Activated naive CD8-positive, alpha-beta T cell treated with anti-CD3 and anti-CD28 coated beads, Interleukin-2, amount 50 U/mL, for 24 hours (primary cell): ENCODE data around the gene CLDN7.

ENCODE experiments used
- ATAC-seq: fragments of 150-1000 bp; cut with Tn5 transposase; one replicate; pipeline ENCODE4 v1.10.0; 2021
- DNase-seq: peaks from one replicate; pipeline ENCODE4 v3.0.0; 2021
- H3K27ac Mint-ChIP-seq: one replicate; pipeline ENCODE4 v1.8.0; 2021; ENCODE audit warnings: mild to moderate bottlenecking, mixed read lengths
- H3K27me3 Mint-ChIP-seq: one replicate; pipeline ENCODE4 v1.8.0; 2021; ENCODE audit warnings: mixed read lengths
- H3K36me3 Mint-ChIP-seq: one replicate; pipeline ENCODE4 v1.8.0; 2021; ENCODE audit warnings: low read depth, mixed read lengths
- H3K4me1 Mint-ChIP-seq: one replicate; pipeline ENCODE4 v1.8.0; 2021; ENCODE audit warnings: mixed read lengths
- H3K4me3 Mint-ChIP-seq: one replicate; pipeline ENCODE4 v1.8.0; 2021; ENCODE audit warnings: mild to moderate bottlenecking, moderate library complexity, mixed read lengths
- H3K9me3 Mint-ChIP-seq: one replicate; pipeline ENCODE4 v1.8.0; 2021; ENCODE audit warnings: mixed read lengths

CLDN7 gene

DNA sequence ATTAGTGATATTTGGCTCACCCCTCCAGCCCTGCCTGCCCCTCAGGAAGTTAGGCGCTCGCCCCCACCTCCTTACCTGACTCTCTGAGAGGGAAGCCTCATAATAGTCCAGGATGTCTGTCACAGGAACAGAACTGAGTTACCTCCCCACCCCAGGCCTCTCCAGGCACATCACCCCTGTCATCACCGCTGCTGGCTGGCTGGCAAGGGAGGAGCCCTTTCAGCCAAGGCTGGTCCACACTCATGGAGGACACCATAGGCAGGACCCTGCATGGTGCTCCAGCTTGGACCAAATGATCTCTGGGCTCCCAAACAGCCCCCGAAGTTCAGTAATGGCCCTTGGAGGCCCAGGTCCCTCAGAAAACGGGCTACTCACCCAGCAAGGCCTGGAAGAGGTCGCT, 44.1 kb downstream of the CLDN7 start:
- H3K4me3 Mint-ChIP-seq = peak overlapping the region; percentile 41
- peak overlapping the region; percentile 49 for H3K27ac Mint-ChIP-seq
- peaks cover 70% of the 10 kb centered on the region for H3K4me1 Mint-ChIP-seq
- no peaks in the 10 kb centered on the region for H3K9me3 Mint-ChIP-seq
- peak; percentile 24 for DNase-seq
- peaks cover 14% of the 10 kb centered on the region for H3K36me3 Mint-ChIP-seq
- peaks cover 2% of the 10 kb centered on the region for H3K27me3 Mint-ChIP-seq
- no peak for ATAC-seq

DNA sequence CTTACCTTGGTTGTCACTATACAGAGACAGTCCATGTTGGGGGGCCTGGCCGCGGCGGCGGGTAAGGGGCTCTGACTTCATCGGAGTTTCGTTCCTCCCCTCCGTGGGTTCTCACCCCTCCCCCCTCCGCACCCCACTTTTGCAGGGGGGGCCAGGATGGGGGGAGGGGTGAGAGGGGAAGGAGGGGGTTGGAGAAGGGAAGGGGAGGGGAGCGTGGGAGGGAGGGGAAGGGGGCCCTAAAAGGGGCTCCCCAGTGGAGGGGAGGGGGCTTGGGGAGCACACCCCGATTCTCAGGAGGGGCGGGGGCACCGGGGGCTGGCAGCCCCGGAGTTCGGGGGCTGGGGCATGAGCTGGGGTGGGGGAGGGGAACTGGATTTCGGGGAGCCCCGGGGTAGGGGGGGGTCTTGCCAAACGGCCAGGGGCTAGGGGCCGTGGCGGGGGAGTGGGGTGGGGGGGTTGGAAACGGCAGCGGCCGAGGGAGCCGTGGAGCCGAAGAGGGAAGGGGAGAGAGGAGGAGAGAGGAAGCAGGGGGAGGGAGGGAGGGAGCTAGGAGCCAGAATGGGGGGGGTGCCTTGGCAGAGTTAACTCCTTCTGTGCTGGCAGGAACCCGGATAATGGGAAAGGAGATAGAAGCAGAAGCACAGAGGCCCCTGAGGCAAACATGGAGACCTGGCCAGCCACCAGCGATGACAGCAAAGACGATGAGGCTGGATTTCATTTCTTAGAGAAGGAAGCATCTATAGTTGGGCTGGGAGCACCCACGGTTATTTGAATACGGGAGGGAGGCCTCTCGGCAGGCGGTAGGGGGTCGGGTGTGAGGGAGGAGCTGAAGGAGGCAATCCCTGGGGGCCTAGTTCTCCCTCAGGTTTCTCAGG, 44.9 kb downstream of the CLDN7 start:
- Mint-ChIP-seq H3K36me3 (peaks cover 6% of the 10 kb centered on the region), H3K27ac (peak overlapping the region; percentile 49), H3K9me3 (no peaks in the 10 kb centered on the region), H3K4me1 (peaks cover 71% of the 10 kb centered on the region), H3K4me3 (peak overlapping the region; percentile 72), H3K27me3 (peaks cover 2% of the 10 kb centered on the region)
- ATAC-seq (no peak), DNase-seq (peak; percentile 40)

DNA sequence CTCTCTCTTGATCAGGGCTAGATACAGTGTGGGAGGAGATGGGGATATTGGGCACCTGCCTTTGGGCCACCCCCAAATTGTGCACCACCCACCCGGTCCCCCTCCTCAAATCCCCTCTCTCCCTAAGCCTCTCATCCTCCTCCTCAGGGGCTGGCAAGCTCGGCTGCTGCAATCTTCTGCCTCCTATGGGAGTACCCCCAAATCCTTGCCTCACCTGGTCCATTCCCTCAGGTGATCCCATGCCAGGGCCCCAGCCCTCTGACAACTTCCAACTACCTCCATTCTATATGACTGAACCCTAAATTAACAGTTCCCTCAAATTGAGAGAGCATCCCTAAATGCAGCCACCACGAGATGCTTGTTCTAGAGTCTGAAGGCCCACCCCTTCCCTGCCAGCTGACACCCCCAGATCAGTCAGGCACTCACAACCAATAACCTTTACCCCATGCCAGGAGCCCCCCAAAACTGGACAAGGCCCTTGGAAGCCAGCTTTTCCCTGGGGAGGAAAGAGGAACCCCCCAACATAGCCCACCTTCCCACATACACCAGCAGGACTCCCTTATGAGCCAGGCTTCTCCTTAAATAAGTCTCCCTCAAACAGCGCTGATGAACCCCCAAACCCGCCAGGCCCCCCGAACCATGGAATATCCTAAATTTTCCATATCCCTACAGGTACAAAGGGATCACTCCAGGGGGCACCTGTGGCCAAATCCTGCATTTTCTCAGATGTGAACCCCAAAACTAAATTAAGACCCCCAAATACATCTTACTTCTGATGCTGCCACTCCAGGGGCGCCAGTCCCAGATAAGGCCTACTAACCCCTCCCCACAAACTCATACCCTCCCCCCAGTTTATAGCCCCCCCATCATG, 45.8 kb downstream of the CLDN7 start:
- peaks cover 69% of the 10 kb centered on the region for H3K4me1 Mint-ChIP-seq
- no peak for ATAC-seq

DNA sequence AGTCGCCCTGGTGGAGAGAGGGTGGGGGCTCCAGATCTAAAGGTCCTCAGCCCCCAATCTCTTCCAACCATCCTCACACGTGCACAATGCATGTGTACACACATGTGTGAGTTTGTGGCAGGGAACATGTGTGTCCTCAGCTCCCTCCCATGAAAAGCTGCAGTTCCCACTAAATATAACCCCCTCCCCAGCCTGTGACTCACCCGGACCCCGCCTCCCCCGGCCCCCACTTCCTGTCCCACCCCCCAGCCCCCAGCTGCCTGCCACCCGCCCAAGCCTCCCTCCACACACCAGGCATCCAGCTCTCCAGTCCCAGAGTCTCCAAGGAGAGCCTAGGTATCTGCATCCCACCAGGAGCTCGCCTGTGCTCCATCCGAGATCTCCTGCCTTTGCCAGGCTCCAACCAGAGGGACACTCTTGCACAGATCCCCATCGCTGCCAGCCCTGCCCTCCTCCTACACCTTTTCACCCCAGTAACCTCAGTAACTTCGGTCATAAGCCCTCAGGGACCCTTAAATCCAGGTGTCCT, 46.6 kb downstream of the CLDN7 start:
- ATAC-seq (no peak), DNase-seq (no peak)
- Mint-ChIP-seq H3K9me3 (no peaks in the 10 kb centered on the region), H3K36me3 (no peaks in the 10 kb centered on the region), H3K27ac (peak overlapping the region; percentile 85), H3K27me3 (peaks cover 2% of the 10 kb centered on the region), H3K4me3 (peak overlapping the region; percentile 84), H3K4me1 (peaks cover 65% of the 10 kb centered on the region)

More for the DNA sequence above, 45.8 kb downstream of the CLDN7 start:
- H3K9me3 Mint-ChIP-seq = no peaks in the 10 kb centered on the region
- peaks cover 2% of the 10 kb centered on the region for H3K27me3 Mint-ChIP-seq
- H3K27ac Mint-ChIP-seq = peak overlapping the region; percentile 29
- no peak for DNase-seq
- H3K4me3 Mint-ChIP-seq = peak overlapping the region; percentile 72
- peaks cover 5% of the 10 kb centered on the region for H3K36me3 Mint-ChIP-seq

DNA sequence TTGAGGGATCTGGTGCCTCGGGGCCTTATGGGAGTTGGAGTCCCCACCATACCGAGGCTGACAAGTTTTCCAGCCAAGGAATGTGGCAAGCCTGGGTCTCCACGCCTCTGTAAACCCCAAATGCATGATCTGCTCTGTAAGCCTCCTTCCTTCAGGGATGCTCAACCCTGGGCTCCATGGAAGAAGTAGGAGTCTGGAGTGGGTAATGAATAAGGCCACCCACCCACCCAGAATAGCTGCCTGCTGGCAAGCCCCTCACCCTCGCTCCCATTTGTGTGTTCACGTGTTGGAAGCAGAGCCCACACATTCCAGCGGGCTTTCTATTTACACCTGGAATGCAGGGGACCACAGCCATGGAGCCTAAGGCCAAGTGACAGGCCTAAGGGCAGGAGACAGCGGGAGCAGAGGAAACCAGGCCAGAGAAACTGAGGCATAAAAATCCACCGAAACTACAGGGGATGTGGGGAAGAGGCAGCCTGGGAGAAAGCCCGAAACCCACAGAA, 47.1 kb downstream of the CLDN7 start:
- H3K36me3 Mint-ChIP-seq = no peaks in the 10 kb centered on the region
- peak overlapping the region; percentile 85 for H3K27ac Mint-ChIP-seq
- peak overlapping the region; percentile 84 for H3K4me3 Mint-ChIP-seq
- peaks cover 61% of the 10 kb centered on the region for H3K4me1 Mint-ChIP-seq
- DNase-seq (no peak), ATAC-seq (no peak)
- H3K27me3 Mint-ChIP-seq = peaks cover 2% of the 10 kb centered on the region
- no peaks in the 10 kb centered on the region for H3K9me3 Mint-ChIP-seq

DNA sequence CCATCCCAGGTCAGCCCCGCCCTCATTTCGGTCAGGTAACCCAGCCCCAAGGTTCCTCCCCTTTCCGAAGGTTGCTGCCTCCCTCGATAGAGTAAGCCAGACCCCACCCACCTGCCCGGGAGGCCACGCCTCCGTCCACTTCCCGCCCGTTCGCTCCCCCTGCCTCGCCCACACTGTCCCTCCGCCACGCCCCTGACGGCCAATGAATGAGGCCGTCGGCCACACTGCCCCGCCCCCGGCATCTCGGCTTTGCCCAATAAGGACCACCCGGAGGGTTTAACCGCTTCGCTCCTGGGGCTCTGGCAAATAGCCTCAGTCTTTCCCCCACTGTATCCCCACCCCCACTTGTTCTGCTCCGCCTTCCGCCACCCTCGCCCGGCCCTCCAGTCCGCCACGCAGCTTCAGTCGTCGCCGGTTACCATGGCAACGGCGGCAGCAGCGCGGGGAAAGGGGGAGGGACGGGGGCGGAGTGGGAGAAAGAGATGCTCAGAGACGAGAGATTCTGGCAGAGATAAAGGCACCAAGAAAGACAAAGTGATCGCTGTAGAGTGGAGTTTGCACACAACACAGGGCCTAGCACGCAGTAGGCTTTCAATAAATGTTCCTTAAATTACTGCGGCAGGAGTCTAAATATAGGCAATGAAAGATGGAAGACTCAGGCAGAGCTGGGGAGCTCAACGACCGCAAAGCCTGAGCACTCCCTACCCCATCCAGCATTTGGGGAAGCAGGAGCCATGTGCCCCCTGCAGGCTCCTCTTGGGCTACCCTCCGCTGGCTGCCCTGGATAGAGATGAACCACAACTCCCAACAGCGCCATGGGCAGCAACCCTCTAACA, 47.8 kb downstream of the CLDN7 start:
- DNase-seq (peak; percentile 100), ATAC-seq (peak; percentile 81)
- peaks cover 58% of the 10 kb centered on the region for H3K4me1 Mint-ChIP-seq
- no peaks in the 10 kb centered on the region for H3K9me3 Mint-ChIP-seq
- peaks cover 2% of the 10 kb centered on the region for H3K27me3 Mint-ChIP-seq
- H3K4me3 Mint-ChIP-seq = peak overlapping the region; percentile 84
- H3K36me3 Mint-ChIP-seq = no peaks in the 10 kb centered on the region
- peak overlapping the region; percentile 85 for H3K27ac Mint-ChIP-seq

DNA sequence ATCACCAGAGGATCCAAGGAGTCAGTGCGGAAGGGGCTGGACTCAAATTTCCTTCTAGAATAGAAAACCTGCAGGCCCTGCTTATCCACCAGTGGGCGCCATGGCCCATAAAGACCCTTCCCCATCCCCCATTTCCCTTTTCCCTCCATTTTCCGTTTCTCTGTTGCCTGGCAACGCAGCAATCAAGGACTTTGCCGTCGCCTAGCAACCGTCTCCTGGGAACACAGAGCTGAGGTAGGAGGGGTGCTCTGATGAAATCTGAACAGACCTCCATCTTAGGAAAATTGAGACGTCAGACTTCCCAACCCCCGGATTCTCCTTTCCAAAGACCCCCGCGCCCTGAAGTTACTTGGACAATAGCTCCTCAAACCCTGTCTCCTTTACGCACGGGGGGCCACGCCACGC, 48.4 kb downstream of the CLDN7 start:
- DNase-seq (no peak), ATAC-seq (no peak)
- Mint-ChIP-seq H3K36me3 (no peaks in the 10 kb centered on the region), H3K9me3 (no peaks in the 10 kb centered on the region), H3K27me3 (peaks cover 2% of the 10 kb centered on the region), H3K27ac (peak overlapping the region; percentile 85), H3K4me1 (peaks cover 54% of the 10 kb centered on the region), H3K4me3 (peak overlapping the region; percentile 84)

DNA sequence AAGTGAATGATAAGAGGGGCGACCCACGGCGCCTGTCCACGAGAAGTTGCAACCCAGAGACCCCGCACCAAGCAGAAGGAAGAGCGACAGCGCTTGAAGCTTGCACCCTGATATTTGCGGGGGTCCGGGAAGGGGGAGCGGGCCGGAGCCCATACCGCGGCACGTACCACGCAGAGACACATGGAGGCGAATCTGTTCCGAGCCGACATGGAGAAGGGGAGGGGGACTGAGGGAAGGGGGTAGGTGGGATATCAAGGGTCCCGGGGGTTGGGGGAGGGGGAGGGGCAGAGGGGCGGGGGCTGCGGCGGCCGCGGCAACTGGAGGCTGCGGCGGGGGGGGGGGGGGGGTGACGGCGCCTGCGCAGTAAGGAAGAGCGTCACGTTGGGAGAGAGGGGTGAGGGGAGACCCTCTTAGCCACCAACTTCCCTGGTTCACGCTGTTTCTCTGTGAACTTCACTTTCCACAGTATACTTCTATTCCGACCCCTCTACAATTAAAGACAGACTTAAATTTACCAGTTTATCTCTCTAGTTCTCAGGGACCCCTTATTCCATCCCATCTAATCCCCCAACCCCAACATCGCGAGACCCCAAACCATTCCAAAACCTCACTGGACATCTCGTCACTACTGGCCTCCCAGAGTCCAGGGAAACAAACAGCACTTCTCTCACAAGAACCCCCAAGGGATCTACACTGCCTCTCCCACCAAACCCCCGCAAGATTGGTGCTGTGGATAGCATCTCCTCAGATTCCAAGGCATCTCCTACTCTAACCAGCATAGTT, 50.6 kb downstream of the CLDN7 start:
- no peaks in the 10 kb centered on the region for H3K9me3 Mint-ChIP-seq
- peak overlapping the region; percentile 5 for H3K27ac Mint-ChIP-seq
- no peaks in the 10 kb centered on the region for H3K36me3 Mint-ChIP-seq
- H3K4me3 Mint-ChIP-seq = peak overlapping the region; percentile 1
- DNase-seq (no peak), ATAC-seq (no peak)
- H3K4me1 Mint-ChIP-seq = peaks cover 39% of the 10 kb centered on the region
- H3K27me3 Mint-ChIP-seq = peaks cover 2% of the 10 kb centered on the region
